Umbilical cord (tissue), 2 donors: Measurements from ENCODE around the gene ADAMTSL1. TPM values are rescaled to one million over a fixed set of nuclear protein-coding genes. Genes with fewer than 3 reads are reported as not detected.

Experiments used
- DNase-seq: peaks from one replicate; pipeline ENCODE4 v3.0.0-alpha.2; 2015; ENCODE audit warnings: low spot score
- total RNA-seq: library from RNA; depleted of rRNA; stranded (reverse); fragments of >200 nt; gene quantifications from one replicate; pipeline ENCODE4 v1.2.3, GENCODE V29; 2014; ENCODE audit warnings: low replicate concordance; ENCODE audit not compliant: insufficient read depth

The ADAMTSL1 gene
- total RNA-seq, 1 donor from 2014 or later = 26.5 TPM

DNA sequence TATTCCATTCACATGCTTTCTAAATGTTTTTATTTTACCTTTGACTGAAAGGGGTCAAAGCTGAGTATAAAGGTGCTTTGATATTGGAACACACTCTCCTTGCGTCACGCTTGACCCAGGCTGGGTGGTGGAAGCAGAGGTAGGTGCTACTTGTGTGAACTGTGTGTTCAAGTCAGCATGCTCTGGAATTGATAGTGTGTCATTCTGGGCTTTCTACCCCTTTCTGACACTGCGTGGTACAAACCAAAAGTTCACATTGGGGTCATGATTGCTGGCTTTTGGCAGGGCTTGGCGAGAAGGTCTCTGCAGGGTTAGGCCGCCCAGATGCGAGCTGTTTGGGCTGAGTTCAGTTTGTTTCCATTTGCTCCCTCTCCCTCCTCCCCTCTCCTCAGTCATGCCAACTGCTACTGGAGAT is 131.8 kb downstream of the ADAMTSL1 start:
- peak; percentile 37 for DNase-seq

DNA sequence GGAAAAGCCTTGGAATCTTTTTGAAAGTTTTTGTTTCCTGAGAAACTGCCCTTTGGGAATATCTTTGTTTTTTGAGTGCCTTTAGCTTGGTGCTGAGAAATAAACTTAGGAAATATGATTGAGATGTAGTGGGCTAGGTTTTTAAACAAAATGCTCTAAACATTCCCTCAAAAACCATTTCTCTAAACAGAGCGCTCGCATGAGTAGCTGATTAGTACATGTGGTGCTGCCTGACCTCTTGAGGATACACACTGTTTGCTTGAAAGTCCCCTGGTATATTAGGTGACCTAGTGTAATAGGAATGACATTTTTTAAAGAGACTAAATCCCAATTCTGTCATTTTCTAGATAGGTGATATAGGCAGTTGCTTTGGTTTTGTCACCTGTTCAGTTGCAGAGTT is 132.3 kb downstream of the ADAMTSL1 start:
- DNase-seq = no peak

DNA sequence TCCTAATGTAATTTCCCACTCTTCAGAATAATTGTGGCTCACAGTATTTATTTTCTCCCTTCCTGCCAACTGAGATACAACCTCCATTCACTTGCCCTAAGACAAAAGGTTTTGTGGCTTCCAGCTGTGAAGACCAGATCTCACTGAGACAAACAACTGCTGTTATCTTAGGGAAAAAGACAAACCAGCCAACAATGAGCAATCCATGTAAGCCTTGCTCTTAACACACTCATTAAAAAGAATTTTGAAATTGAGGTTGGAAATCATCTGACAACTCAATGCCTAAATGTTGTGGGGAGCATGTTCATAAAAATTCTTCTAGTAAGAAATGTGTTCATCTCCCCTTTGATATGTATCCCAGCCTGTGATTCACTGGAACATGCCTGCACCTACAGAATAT is 132.9 kb downstream of the ADAMTSL1 start:
- no peak for DNase-seq

DNA sequence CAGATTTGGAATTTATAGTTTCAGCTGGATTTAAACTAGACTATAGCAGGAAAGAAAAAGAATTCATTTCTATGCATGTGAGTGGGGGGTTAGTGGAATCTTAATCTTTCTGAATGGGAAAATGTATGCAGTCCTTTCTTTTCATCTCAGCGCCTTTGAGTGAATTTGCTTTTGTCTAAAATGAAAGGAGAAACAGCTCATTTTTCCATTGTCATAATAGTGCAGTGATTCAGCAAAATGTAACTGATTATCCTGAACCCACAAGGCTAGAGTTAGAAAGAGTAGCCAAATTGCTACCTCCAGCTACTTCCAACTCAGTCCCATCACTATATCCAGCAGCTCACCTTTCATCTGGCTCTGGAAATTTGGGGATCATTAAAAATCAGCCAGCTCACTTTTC is 134.4 kb downstream of the ADAMTSL1 start:
- no peak for DNase-seq

DNA sequence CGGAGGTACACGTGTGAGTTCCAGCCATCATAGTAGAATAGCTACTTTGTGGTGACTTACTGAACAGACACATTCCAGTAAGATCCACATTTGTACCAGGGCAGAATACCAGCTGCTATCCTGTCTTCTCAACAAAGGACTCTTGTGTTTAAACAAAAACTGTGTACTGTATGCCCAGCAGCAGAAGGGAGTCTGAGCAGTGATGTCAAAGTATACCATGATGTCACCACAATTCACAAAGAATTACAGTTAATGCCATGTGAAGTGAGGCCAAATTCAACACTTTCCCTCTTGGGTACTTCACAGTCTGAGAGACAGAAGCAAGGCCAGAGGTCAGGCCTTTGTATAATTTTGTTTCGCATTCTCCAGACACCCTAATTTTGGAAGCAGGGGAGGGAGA is 137.0 kb downstream of the ADAMTSL1 start:
- DNase-seq = no peak

DNA sequence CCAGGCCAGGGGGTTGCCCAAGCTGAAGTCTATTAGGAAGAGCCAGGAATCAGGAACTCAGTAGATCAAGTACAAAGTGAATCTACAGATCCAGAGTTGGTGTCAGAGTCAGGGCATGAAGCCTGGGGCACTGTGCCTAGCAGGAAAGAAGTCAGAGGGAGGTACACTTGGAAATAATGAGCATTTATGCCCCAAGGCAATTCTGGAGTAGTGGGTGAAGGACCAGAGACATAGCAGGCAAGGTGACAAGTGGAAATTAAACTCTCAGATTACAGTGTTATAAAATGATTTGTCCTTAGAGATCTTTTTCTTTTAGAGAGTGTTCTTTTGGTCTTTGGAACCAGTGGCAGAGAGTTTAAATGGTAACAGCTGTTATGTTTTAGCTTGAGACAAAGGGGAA is 138.0 kb downstream of the ADAMTSL1 start:
- no peak for DNase-seq

DNA sequence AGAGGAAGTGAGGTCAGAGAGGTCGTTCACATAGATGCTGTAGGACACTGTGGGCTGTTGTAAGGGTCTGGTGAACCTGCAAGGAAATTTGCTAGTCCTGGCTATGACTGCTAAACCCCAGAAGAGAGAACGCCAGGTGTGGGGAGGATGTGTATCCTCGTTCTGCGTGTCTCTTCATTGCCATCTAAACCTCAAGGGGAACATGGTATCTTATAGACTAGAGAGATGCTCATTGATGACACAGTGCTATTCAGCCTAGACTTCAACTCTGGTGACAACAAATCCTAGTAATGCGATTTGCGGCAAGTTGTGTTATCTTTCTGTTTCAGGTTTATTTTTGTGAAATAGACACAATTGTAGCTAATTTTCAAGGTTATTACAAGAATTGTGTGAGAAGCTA is 140.2 kb downstream of the ADAMTSL1 start:
- DNase-seq = no peak

DNA sequence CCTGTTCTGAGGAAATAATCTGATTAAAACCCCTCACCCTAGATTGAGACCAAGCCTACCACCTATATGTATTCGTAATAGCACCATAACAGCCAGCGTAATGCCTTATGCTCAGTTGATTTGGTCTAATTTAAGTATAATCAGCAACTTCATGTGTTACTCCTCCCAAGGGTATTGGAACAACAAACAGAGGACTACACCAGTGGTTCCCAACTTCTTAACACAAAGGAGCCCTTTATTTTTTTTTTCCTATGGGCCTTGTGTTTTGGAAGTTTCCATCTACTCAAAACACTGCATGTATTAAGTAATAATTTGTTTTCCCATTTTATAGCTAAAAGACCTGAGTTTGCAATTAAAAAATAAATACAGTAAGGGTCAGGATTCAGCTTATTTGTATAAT is 140.7 kb downstream of the ADAMTSL1 start:
- DNase-seq = no peak

DNA sequence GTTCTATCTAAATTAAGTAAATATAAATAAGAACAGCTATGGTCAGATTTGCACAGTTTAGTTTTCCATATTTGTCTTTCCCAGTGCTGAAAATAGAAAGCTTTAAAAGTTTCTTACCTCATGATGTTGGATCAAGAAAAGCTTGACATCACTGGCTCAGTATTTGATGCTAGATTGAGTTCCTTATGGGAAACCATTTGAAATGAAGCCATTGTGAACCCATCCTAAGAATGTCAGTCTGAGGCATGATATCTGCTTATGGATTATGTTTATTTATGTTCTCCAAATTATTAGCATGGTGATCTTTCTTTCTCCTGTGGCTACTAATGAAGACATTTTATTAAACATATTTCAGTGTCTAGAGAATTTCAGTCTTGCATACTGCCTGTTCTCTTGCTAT is 143.0 kb downstream of the ADAMTSL1 start:
- DNase-seq = no peak

DNA sequence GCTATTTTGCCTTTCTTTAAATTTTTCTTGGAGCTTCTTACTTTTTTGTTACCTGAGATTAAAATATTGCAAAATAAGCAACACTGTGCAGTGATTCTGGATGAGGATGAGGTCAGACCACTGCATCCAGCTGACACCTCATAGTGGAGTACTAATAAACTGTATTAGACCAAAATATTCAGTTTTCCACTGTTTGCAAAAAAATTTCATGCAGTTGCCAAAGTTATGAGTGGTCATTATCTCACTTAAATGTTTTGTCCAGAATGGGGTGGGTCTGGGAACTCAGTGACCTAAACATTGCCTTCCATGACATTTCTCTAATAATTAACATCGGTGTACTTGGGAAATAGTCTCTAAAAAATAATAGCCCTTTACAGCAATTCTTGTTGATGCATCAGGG is 143.8 kb downstream of the ADAMTSL1 start:
- no peak for DNase-seq

DNA sequence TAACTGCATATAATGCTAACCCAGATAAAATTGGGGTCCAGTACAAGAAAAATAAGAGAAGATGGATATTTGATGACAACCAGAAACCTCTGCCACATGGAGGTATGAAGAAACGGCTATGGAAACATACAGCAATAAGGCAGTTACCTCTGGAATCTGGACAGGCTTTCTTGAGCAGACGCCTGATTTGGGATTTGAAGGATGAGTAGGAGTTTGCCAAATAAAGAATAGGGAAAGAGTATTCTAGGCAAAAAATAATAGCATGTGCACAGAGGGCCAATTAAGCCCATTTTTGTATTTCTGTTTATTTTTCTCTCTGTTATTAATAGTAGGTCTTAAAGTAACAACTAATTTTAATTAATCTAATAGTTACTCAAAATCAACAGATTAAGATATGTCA is 144.9 kb downstream of the ADAMTSL1 start:
- no peak for DNase-seq

DNA sequence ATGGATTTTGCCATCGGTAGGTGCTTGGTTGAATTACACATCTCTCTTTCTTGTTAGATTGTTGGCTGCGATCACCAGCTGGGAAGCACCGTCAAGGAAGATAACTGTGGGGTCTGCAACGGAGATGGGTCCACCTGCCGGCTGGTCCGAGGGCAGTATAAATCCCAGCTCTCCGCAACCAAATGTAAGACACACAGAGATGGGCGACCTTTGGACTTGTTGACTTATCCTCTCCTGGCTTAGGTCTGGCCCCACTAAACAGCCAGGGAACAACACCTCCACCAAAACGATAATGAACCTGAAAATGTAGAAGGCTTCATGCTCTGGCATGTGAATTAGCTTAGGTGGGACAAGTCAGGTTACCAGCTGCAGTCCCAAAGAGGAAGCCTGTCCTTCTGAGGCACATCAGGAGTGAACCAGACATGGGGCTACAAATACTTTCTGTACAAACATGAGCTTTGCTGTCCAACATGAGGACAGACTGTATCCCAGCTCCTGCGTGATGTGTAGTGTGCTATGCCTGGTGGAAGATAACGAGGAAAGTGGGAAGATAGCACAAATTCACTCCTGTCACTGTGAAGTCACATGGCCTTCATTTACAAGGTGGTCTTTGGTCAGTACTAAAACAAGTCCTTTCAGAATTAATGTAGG is 148.4 kb downstream of the ADAMTSL1 start:
- no peak for DNase-seq

DNA sequence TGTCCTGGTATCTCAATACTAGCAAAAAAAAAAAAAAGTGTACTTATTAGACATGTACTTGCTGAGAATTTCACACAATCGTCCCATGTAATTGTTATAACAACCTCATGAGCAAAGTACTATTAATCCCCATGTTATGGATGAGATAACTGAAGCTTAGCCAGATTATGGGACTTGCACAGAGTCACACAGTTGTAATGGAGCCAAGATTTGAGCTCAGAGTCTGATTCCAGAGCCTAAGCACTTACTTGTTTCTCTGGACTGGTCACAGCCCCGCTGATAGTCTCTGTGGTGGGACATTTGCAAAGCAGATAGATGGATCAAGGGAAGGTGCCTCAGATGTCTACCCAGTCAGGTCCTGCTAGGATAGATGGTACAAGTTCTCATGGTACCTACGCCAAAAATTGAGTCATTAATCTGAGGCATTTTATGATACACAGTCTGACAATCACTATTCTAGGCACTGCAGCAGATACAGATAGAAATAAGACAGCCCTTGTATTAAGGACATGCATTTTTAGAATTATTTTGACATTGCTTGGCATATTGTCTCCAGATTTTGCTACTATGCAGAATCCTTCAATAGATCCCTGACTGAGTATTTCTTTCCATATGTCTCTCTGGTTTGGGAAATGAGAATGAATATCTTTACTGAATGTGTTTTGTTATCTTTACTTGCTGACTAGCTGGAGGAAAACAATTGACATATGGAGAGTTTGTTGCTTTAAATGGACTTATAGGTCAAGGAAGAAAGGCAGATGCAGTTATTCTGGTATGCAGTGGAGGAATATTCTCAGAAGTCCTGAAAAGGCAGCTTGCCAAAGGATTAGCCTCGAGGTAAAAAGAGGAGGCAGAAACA is 149.5 kb downstream of the ADAMTSL1 start:
- peak; percentile 86 for DNase-seq

DNA sequence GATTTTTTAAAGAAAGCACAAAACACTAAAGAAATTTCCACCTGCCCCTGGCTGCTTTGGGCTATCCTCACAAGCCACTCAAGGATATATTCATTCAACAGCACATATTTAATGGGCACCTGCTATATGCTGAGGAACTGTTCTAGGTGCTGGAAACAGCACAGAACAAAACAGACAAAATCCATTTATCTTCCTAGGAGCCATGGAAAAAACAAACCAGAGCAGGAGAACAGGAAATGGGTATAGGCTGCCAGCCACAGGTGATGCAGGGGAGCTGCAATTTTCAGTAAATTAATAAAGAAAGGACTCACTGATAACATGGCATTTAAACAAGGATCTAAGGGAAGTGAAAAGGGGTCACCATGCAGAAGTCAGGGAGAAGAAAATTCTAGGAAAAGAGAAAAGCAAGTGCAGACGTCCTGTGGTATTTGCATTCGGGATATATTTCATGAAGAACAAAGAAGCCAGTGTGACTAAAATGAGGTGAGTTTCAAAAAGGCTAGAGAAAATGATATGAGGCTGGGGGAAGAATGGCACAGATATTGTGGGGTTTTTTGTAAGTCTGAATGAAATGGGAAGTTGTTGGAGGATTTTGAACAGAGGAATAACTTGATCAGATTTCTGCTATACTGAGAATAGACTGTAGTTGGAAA is 152.2 kb downstream of the ADAMTSL1 start:
- DNase-seq = no peak

DNA sequence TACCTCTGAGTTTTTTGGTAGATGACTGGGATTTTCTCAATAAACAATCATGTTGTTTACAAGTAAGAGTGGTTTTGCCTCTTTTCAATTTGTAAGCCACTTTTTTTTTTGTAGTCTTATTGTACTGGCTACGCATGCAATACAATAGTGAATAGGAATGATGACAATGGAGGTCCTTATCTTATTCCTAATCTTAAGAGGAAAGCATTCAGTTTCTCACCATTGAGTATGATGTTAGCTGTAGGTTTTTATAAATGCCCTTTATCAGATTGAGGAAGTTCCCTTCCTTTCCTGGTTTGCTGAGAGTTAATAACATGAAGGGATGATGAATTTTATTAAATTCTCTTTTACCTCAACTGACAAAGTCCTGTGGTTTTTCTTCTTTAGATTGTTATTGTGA is 155.2 kb downstream of the ADAMTSL1 start:
- DNase-seq = no peak

DNA sequence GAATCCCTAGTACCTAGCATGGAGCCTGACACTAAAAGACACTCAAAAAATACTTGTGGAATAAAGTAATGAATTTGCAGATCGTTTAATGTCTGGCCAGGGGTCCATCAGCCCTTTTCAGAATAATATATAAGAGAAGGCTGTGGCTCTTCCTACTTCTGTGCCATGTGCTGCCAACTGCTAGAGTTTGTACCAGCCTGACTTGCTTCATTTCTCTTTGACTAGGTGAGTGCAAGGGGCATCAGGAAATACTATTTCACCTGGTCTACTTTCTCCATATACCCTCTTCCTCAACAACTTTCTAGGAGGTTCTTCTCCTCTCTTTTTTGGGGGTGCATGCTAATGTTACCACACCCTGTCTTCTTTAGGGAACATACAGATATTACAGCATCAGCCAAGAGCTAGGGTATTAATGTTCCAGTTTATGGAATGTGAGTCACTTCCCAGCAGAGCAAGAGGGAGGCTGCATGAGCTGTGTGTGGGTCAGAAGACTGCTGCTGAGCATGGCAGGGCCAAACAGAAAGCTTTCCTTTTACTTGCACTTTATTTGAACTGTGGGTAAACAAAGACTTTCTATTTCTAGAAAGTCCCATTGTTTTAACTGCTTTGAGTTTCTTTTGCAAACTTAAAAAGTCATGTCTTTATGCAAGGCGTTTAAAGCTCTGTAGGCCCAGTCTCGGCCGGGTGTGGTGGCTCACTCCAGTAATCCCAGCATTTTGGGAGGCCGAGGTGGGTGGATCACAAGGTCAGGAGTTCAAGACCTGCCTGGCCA is 158.9 kb downstream of the ADAMTSL1 start:
- peak; percentile 90 for DNase-seq

DNA sequence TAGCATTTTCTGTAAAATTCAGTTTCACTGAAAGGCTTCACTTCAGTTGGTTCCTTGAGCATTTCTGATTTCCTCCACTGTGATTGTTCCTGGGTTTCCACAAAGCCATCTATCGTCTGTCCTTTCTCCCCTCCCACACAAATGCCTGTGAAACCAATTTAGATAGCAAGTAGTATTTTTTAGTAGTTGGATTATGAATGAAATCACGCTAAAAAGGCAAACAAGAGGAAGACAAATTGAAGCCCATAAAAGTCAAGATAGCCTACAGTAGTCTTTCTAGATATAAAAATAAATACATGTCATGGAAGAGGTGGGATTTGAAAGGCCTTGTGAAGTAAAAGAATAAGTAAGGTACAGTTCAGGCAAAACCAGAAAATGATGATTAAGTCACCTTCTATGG is 162.8 kb downstream of the ADAMTSL1 start:
- no peak for DNase-seq

DNA sequence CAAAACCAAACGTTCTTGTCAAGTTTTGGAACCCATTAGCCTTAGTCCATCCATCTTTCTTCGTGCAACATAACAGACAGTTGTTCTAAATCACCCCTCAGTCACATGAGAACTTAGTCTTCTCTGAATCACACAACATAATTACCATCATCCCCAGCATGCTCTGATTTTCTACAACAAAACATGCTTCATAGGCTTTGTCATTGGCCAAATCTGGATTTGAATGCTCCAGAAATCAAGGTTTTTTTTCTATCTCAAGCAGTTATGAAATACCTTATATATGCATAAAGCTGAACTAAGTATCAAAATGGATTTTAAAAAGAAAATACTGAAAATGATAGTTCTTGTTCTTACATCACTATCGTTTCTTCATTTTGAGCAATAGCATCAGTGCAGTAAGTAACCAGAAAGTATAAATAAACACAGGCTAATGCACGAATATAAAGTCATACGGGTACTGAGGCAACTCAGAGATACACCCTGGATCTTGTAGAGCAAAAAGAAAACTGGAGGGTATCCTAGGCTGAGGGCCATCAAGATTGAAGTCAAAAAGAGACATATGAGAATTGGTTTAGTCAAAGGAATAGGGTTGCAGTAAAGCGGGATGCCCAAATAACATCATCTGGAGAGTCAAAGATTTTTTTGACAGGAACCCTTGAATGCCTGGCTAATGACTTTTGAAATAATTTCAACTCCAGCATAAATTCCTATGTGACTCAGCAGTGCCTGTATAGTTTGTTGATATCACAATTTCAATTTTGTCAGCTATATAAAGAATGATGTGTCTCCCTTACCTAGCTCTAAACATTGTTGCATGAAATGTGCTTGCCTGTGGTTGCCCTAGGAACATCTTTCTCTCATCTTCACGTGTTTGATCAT is 164.7 kb downstream of the ADAMTSL1 start:
- DNase-seq = no peak

DNA sequence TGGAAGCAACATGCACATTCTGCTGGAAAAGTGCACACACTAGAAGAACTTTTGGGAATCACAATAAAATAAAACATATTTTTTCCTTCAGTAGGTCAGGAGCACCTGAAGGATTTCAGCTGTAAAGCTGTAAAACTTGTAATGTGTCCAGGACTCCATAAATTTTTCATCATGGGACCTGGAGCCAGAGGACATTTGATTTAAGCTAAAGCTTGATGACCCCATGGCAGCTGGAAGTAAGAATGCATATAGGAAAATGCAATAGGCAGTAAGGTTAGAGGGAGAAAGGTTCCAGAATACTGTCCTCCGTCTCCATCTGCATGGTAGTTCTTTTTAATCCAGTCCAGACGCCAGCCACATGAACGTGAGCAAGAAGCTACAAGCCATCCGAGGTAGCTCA is 166.0 kb downstream of the ADAMTSL1 start:
- DNase-seq = no peak

DNA sequence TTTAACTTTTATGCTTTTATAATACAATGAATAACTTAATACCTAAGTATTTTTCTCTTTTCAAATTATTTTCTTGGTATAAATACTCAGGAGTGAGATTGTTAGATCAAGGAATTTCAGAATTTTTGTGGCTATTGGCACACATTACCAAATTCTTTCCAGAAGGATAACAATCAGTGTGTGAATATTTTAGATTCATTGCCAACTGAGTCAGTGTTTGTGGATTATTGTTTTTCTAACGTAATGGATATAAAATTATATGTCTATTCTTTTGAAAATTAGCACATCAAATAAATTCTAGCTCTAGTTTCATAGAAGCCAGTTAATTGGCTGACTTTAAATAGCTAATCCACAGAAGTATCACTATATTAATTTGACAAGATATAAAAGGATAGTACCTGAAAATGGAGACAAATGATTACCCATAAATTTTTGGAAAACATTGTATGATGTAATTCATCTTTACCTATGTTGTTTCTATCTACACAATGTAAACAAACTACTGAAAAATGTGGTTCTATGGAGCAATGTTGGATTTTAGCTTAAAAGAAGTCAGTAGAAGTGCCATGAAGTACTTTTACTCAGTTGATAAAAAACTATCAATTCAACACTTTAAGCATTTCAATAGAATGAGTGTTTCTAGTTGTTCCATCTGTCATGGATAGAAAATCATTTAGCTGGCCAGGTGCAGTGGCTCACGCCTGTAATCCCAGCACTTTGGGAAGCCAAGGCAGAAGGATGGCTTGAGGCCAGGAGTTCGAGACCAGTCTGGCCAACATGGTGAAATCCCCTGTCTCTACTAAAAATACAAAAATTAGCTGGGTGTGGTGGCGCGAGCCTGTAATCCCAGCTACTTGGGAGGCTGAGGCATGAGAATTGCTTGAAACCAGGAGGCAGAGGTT is 185.1 kb downstream of the ADAMTSL1 start:
- no peak for DNase-seq
